HL-60 (cell line): ENCODE results near the gene ATP7A.

Source experiments
- CTCF ChIP-seq: IDR thresholded peaks from one replicate; pipeline ENCODE4 v1.5.1; 2011; ENCODE audit warnings: low read length, control low read depth, inconsistent platforms; ENCODE audit not compliant: insufficient read depth
- POLR2AphosphoS5 ChIP-seq: IDR thresholded peaks from 2 replicates; pipeline ENCODE4 v1.6.1; 2012; ENCODE audit warnings: low read depth

GRCh38 chrX:78011846-78012245, 101.4 kb downstream of the ATP7A start:
- TF ChIP-seq CTCF: no peak
- TF ChIP-seq POLR2AphosphoS5: no peak
